Loucy (cell line): ENCODE measurements around the gene ME3.

Experiments used
- H2AFZ ChIP-seq: fragments of 200-600 bp; sonication (generic); 2 replicates; pipeline ENCODE4 v1.6.0; 2016; ENCODE audit warnings: antibody characterized with exemption, mild to moderate bottlenecking, low read length, moderate library complexity
- H3F3A ChIP-seq: fragments of 200-600 bp; 2 replicates; pipeline ENCODE4 v1.6.0; 2016; ENCODE audit warnings: antibody characterized with exemption, low read depth, mild to moderate bottlenecking
- H3K27me3 ChIP-seq: fragments of 200-600 bp; sonication (generic); 2 replicates; pipeline ENCODE4 v1.6.1; 2014; ENCODE audit warnings: low read length, mild to moderate bottlenecking; ENCODE audit not compliant: insufficient read depth, poor library complexity, severe bottlenecking
- H3K36me3 ChIP-seq: fragments of 200-600 bp; sonication (generic); 2 replicates; pipeline ENCODE4 v1.6.1; 2016; ENCODE audit warnings: low read length; ENCODE audit not compliant: insufficient read depth
- H3K4me1 ChIP-seq: fragments of 200-600 bp; sonication (generic); 2 replicates; pipeline ENCODE4 v1.5.1; 2014; ENCODE audit warnings: low read length, mild to moderate bottlenecking; ENCODE audit not compliant: insufficient read depth, poor library complexity, severe bottlenecking
- H3K4me2 ChIP-seq: fragments of 200-600 bp; sonication (generic); 2 replicates; pipeline ENCODE4 v1.6.0; 2014; ENCODE audit warnings: antibody characterized with exemption, low read length, low read depth, mild to moderate bottlenecking; ENCODE audit not compliant: poor library complexity, severe bottlenecking
- H3K4me3 ChIP-seq: fragments of 200-600 bp; sonication (generic); 2 replicates; pipeline ENCODE4 v1.5.1; 2014; ENCODE audit warnings: low read length, mild to moderate bottlenecking, mixed read lengths; ENCODE audit not compliant: poor library complexity, severe bottlenecking
- H3K79me2 ChIP-seq: fragments of 200-600 bp; sonication (generic); 2 replicates; pipeline ENCODE4 v1.6.1; 2014; ENCODE audit warnings: low read length; ENCODE audit not compliant: insufficient read depth
- H3K9ac ChIP-seq: fragments of 200-600 bp; sonication (generic); 2 replicates; pipeline ENCODE4 v1.6.0; 2014; ENCODE audit warnings: mild to moderate bottlenecking, low read depth, low read length, moderate library complexity; ENCODE audit not compliant: poor library complexity, severe bottlenecking
- H3K9me2 ChIP-seq: fragments of 200-600 bp; sonication (generic); replicated peaks from 2 replicates; pipeline ENCODE4 v1.6.1; 2016; ENCODE audit warnings: low read depth, low read length, mixed read lengths
- H3K9me3 ChIP-seq: fragments of 200-600 bp; sonication (generic); 2 replicates; pipeline ENCODE4 v1.6.1; 2014; ENCODE audit warnings: mild to moderate bottlenecking, antibody characterized with exemption, low read length, low read depth; ENCODE audit not compliant: insufficient read depth
- H4K20me1 ChIP-seq: fragments of 200-600 bp; sonication (generic); 2 replicates; pipeline ENCODE4 v1.6.0; 2014; ENCODE audit warnings: antibody characterized with exemption, low read length, mild to moderate bottlenecking; ENCODE audit not compliant: insufficient read depth, poor library complexity, severe bottlenecking
- CTCF ChIP-seq: fragments of 200-600 bp; sonication (generic); conservative IDR thresholded peaks from 2 replicates; pipeline ENCODE4 v1.5.1; 2014; ENCODE audit warnings: mild to moderate bottlenecking, antibody characterized with exemption, low read length
- EZH2phosphoT487 ChIP-seq: fragments of 200-600 bp; IDR thresholded peaks from 2 replicates; pipeline ENCODE4 v1.6.1; 2018; ENCODE audit warnings: antibody characterized with exemption, mild to moderate bottlenecking, moderate library complexity, borderline replicate concordance

The ME3 gene

GRCh38 chr11:86625981-86626380 lies 46.4 kb downstream of the ME3 start:
- no peak overlapping the region for H3K4me2 ChIP-seq
- H3K9me2 ChIP-seq = no peaks in the 10 kb centered on the region
- H2AFZ ChIP-seq = no peak overlapping the region
- no peaks in the 10 kb centered on the region for H3K36me3 ChIP-seq
- H3K4me3 ChIP-seq = no peak overlapping the region
- H3F3A ChIP-seq = no peaks in the 10 kb centered on the region
- TF ChIP-seq EZH2phosphoT487 (no peak), CTCF (no peak)
- H3K9me3 ChIP-seq = no peaks in the 10 kb centered on the region
- H4K20me1 ChIP-seq = no peaks in the 10 kb centered on the region
- H3K9ac ChIP-seq = no peak overlapping the region
- no peaks in the 10 kb centered on the region for H3K27me3 ChIP-seq
- H3K4me1 ChIP-seq = no peaks in the 10 kb centered on the region
- no peaks in the 10 kb centered on the region for H3K79me2 ChIP-seq

- H3F3A ChIP-seq = no peaks in the 10 kb centered on the region
- no peak overlapping the region for H3K9ac ChIP-seq
- no peaks in the 10 kb centered on the region for H4K20me1 ChIP-seq
- H3K36me3 ChIP-seq = no peaks in the 10 kb centered on the region
- H3K9me2 ChIP-seq = no peaks in the 10 kb centered on the region
- H3K27me3 ChIP-seq = no peaks in the 10 kb centered on the region
- H3K4me2 ChIP-seq = no peak overlapping the region
- H3K79me2 ChIP-seq = no peaks in the 10 kb centered on the region
- no peaks in the 10 kb centered on the region for H3K9me3 ChIP-seq
- H2AFZ ChIP-seq = no peak overlapping the region
- TF ChIP-seq EZH2phosphoT487 (no peak), CTCF (no peak)
- H3K4me3 ChIP-seq = no peak overlapping the region
- no peaks in the 10 kb centered on the region for H3K4me1 ChIP-seq
These were observed 46.9 kb downstream of the ME3 start for GRCh38 chr11:86625544-86625943.

GRCh38 chr11:86624366-86624765 lies 48.0 kb downstream of the ME3 start:
- Histone ChIP-seq H3K9ac (no peak overlapping the region), H3K4me2 (no peak overlapping the region), H4K20me1 (no peaks in the 10 kb centered on the region), H3K27me3 (no peaks in the 10 kb centered on the region), H3K4me3 (no peak overlapping the region), H3F3A (no peaks in the 10 kb centered on the region), H3K36me3 (no peaks in the 10 kb centered on the region), H3K4me1 (no peaks in the 10 kb centered on the region), H3K9me3 (no peaks in the 10 kb centered on the region), H3K79me2 (no peaks in the 10 kb centered on the region), H3K9me2 (no peaks in the 10 kb centered on the region), H2AFZ (no peak overlapping the region)
- TF ChIP-seq CTCF = no peak
- no peak for TF ChIP-seq EZH2phosphoT487
